Measurements from ENCODE around the gene CTNNA3.

Gene CTNNA3

GRCh38 chr10:66283874-66284464, 1412.0 kb downstream of the CTNNA3 start:
- Histone ChIP-seq H3K36me3 (ENCODE audit: control insufficient read depth, insufficient read depth, low read length) (no peaks in the 10 kb centered on the region), H3K27ac (no peak overlapping the region), H3K9ac (no peak overlapping the region), H3K79me2 (no peaks in the 10 kb centered on the region), H3K9me3 (ENCODE audit: control insufficient read depth, low read length) (no peaks in the 10 kb centered on the region), H3K4me2 (ENCODE audit: low read length) (no peak overlapping the region), H3K4me3 (ENCODE audit: low read depth, low read length) (no peak overlapping the region), H2AFZ (no peak overlapping the region), H3K4me1 (no peaks in the 10 kb centered on the region), H3K27me3 (ENCODE audit: control insufficient read depth, insufficient read depth, low read length) (no peaks in the 10 kb centered on the region)
- no peak for TF ChIP-seq CTCF (IDR thresholded peaks at IDR 0.05)

DNA sequence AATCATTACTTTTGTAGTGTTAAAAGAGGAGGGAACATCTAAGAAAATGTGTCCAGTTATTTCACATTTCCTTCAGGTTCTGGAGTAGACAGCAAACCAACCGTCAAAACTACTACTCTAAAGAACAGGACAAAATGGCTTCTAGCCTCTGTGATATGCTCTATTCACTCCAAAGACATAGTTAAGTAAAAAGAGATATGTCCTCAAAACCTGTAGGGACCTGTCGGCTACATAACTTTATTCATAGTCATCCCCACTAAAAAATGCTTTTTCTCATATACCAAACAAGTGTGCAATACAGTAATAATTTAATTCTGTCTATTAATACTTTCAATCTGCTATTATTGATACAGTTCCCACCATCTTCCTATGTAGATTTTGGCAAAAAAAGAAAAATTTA, 1412.9 kb downstream of the CTNNA3 start:
- Histone ChIP-seq H3K27ac (no peak overlapping the region), H3K4me1 (no peaks in the 10 kb centered on the region), H2AFZ (no peak overlapping the region), H3K36me3 (ENCODE audit: control insufficient read depth, insufficient read depth, low read length) (no peaks in the 10 kb centered on the region), H3K79me2 (no peaks in the 10 kb centered on the region), H3K9ac (no peak overlapping the region), H3K4me3 (ENCODE audit: low read depth, low read length) (no peak overlapping the region), H3K4me2 (ENCODE audit: low read length) (no peak overlapping the region), H3K9me3 (ENCODE audit: control insufficient read depth, low read length) (no peaks in the 10 kb centered on the region), H3K27me3 (ENCODE audit: control insufficient read depth, insufficient read depth, low read length) (no peaks in the 10 kb centered on the region)
- TF ChIP-seq CTCF (IDR thresholded peaks at IDR 0.05), result no peak

GRCh38 chr10:66281327-66281726, 1414.7 kb downstream of the CTNNA3 start:
- Histone ChIP-seq H3K9me3 (ENCODE audit: control insufficient read depth, low read length) (no peaks in the 10 kb centered on the region), H3K79me2 (no peaks in the 10 kb centered on the region), H3K4me2 (ENCODE audit: low read length) (no peak overlapping the region), H3K27ac (no peak overlapping the region), H3K36me3 (ENCODE audit: control insufficient read depth, insufficient read depth, low read length) (no peaks in the 10 kb centered on the region), H3K4me1 (no peaks in the 10 kb centered on the region), H3K9ac (no peak overlapping the region), H2AFZ (no peak overlapping the region), H3K27me3 (ENCODE audit: control insufficient read depth, insufficient read depth, low read length) (no peaks in the 10 kb centered on the region), H3K4me3 (ENCODE audit: low read depth, low read length) (no peak overlapping the region)
- no peak for TF ChIP-seq CTCF (IDR thresholded peaks at IDR 0.05)

DNA sequence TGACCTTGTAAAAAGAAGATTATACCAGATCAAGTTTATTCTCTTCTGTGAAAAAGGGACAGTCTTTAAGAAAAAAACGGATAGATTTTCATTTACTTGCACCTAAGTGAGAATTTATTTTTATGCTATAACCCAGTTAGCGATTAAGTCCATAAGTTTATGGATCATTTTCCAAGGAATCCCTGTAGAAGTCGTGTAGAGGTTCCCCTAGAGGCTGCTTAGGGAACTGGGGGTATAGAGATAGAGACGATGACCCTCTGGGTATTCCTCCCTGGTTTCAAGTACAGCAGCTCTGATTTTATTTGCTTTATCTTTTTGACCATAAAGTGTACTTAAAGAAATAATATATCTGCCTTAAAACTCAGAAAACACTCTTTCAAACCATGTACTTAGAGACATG, 1418.5 kb downstream of the CTNNA3 start:
- H2AFZ ChIP-seq, result no peak overlapping the region
- H3K79me2 ChIP-seq, result no peaks in the 10 kb centered on the region
- no peak overlapping the region for H3K27ac ChIP-seq
- H3K4me2 ChIP-seq (ENCODE audit: low read length), result no peak overlapping the region
- no peaks in the 10 kb centered on the region for H3K36me3 ChIP-seq (ENCODE audit: control insufficient read depth, insufficient read depth, low read length)
- H3K4me3 ChIP-seq (ENCODE audit: low read depth, low read length), result no peak overlapping the region
- no peak overlapping the region for H3K9ac ChIP-seq
- H3K4me1 ChIP-seq, result no peaks in the 10 kb centered on the region
- H3K27me3 ChIP-seq (ENCODE audit: control insufficient read depth, insufficient read depth, low read length), result no peaks in the 10 kb centered on the region
- H3K9me3 ChIP-seq (ENCODE audit: control insufficient read depth, low read length), result no peaks in the 10 kb centered on the region
- TF ChIP-seq CTCF (IDR thresholded peaks at IDR 0.05), result no peak

- no peak overlapping the region for H2AFZ ChIP-seq
- H3K27ac ChIP-seq, result no peak overlapping the region
- no peaks in the 10 kb centered on the region for H3K36me3 ChIP-seq (ENCODE audit: control insufficient read depth, insufficient read depth, low read length)
- no peak for TF ChIP-seq CTCF (IDR thresholded peaks at IDR 0.05)
- H3K9ac ChIP-seq, result no peak overlapping the region
- no peaks in the 10 kb centered on the region for H3K9me3 ChIP-seq (ENCODE audit: control insufficient read depth, low read length)
- no peak overlapping the region for H3K4me3 ChIP-seq (ENCODE audit: low read depth, low read length)
- no peaks in the 10 kb centered on the region for H3K4me1 ChIP-seq
- H3K4me2 ChIP-seq (ENCODE audit: low read length), result no peak overlapping the region
- H3K79me2 ChIP-seq, result no peaks in the 10 kb centered on the region
- H3K27me3 ChIP-seq (ENCODE audit: control insufficient read depth, insufficient read depth, low read length), result no peaks in the 10 kb centered on the region
These were observed 1422.0 kb downstream of the CTNNA3 start for GRCh38 chr10:66273966-66274519.

Data from parathyroid adenoma (tissue), 2 donors.